Naive B cell (primary cell): ENCODE data around the gene LTV1. TPM values are rescaled to one million over a fixed set of nuclear protein-coding genes. Genes with fewer than 3 reads are reported as not detected.
"Not testable (repeated sequence)": the region's sequence is repeated elsewhere in the genome, so short reads cannot be mapped to it uniquely, and the experiment has no call there.

ENCODE experiments used
- ATAC-seq, 2 donors: fragments of 150-1000 bp; cut with Tn5 transposase; 2 replicates each; pipeline ENCODE4 v1.10.0; 2021; ENCODE audit warnings: low read depth in 2 of 2, mild to moderate bottlenecking in 2 of 2, moderate library complexity in 2 of 2
- DNase-seq: peaks from one replicate; pipeline ENCODE4 v3.0.0; 2022
- H3K27ac Mint-ChIP-seq, 6 donors: one replicate each; pipeline ENCODE4 v1.8.0; 2020 to 2022; ENCODE audit warnings: mild to moderate bottlenecking in 6 of 6, mixed read lengths in 6 of 6, moderate library complexity in 5 of 6, inconsistent platforms in 2 of 6
- H3K27me3 Mint-ChIP-seq, 3 donors: one replicate each; pipeline ENCODE4 v1.8.0; 2021 to 2022; ENCODE audit warnings: mixed read lengths in 3 of 3, mild to moderate bottlenecking in 1 of 3
- H3K36me3 Mint-ChIP-seq, 2 donors: one replicate each; pipeline ENCODE4 v1.8.0; 2020 to 2022; ENCODE audit warnings: mixed read lengths in 2 of 2, inconsistent platforms in 1 of 2, mild to moderate bottlenecking in 1 of 2
- H3K4me1 Mint-ChIP-seq, 3 donors: one replicate each; pipeline ENCODE4 v1.8.0; 2020 to 2022; ENCODE audit warnings: mixed read lengths in 3 of 3, inconsistent platforms in 1 of 3, mild to moderate bottlenecking in 1 of 3, moderate library complexity in 1 of 3
- H3K4me3 Mint-ChIP-seq, 8 donors: one replicate each; pipeline ENCODE4 v1.8.0; 2020 to 2022; ENCODE audit warnings: mild to moderate bottlenecking in 8 of 8, mixed read lengths in 8 of 8, moderate library complexity in 8 of 8, inconsistent platforms in 2 of 8
- H3K9me3 Mint-ChIP-seq, 7 donors: one replicate each; pipeline ENCODE4 v1.8.0; 2020 to 2022; ENCODE audit warnings: mixed read lengths in 7 of 7, mild to moderate bottlenecking in 5 of 7, inconsistent platforms in 2 of 7, moderate library complexity in 1 of 7
- polyA plus RNA-seq, 6 donors: library from polyadenylated mRNA; unstranded; fragments of 300-500 nt; fragmentation: Illumina TruSeq; gene quantifications; one replicate each; pipeline ENCODE4 v1.2.3, GENCODE V29; 2021; ENCODE audit warnings: low read depth in 6 of 6

Gene LTV1
- 10 to 100 TPM; 23.9 to 30.1 (median 26.8) TPM for polyA plus RNA-seq

GRCh38 chr6:143842902-143843676 lies at the start of gene LTV1:
TSS of gene LTV1 (plus strand) at chr6:143843338. CDS start at chr6:143843478, 140 bp downstream.
- H3K9me3 Mint-ChIP-seq = peaks cover 0 to 1% (median 0%) of the 10 kb centered on the region in 7 donors
- peak within 1 kb of the TSS; percentile 91 to 100 (median 96) for H3K4me3 Mint-ChIP-seq
- peak within 1 kb of the TSS; percentile 95 to 98 (median 98) for H3K27ac Mint-ChIP-seq
- DNase-seq = peak; percentile 89
- H3K36me3 Mint-ChIP-seq = peaks cover 16 to 21% of the 10 kb centered on the region in 2 donors
- peak; percentile 95 to 96 for ATAC-seq
- peaks cover 17 to 20% (median 18%) of the 10 kb centered on the region in 3 donors for H3K4me1 Mint-ChIP-seq
- H3K27me3 Mint-ChIP-seq = peaks cover 0 to 8% (median 6%) of the 10 kb centered on the region in 3 donors

- Mint-ChIP-seq H3K9me3 (peaks cover 12 to 35% (median 19%) of the 10 kb centered on the region in 7 donors), H3K36me3 (peaks cover 27 to 33% of the 10 kb centered on the region in 2 donors)
- not testable (repeated sequence) for DNase-seq, H3K27ac Mint-ChIP-seq, H3K27me3 Mint-ChIP-seq, ATAC-seq, H3K4me1 Mint-ChIP-seq, H3K4me3 Mint-ChIP-seq
These were observed 46.6 kb upstream of the LTV1 start for GRCh38 chr6:143796551-143796950.

- H3K4me3 Mint-ChIP-seq, H3K27me3 Mint-ChIP-seq, H3K4me1 Mint-ChIP-seq, H3K27ac Mint-ChIP-seq, DNase-seq, ATAC-seq: not testable (repeated sequence)
- Mint-ChIP-seq H3K9me3 (peaks cover 12 to 23% (median 18%) of the 10 kb centered on the region in 7 donors), H3K36me3 (peaks cover 23 to 28% of the 10 kb centered on the region in 2 donors)
These were observed 44.7 kb upstream of the LTV1 start for GRCh38 chr6:143798487-143798886.

- no peak for DNase-seq
- no peak for ATAC-seq
- H3K27me3 Mint-ChIP-seq = no peaks in the 10 kb centered on the region
- H3K9me3 Mint-ChIP-seq = peaks cover 10 to 23% (median 14%) of the 10 kb centered on the region in 7 donors
- H3K4me1 Mint-ChIP-seq = no peaks in the 10 kb centered on the region
- H3K36me3 Mint-ChIP-seq = peaks cover 27 to 30% of the 10 kb centered on the region in 2 donors
- H3K27ac Mint-ChIP-seq = no peak overlapping the region
- no peak overlapping the region for H3K4me3 Mint-ChIP-seq
These were observed 40.1 kb upstream of the LTV1 start for GRCh38 chr6:143802833-143803565.

GRCh38 chr6:143803769-143804568 lies 39.2 kb upstream of the LTV1 start:
- Mint-ChIP-seq H3K4me3 (no peak overlapping the region), H3K4me1 (no peaks in the 10 kb centered on the region), H3K36me3 (peaks cover 19 to 30% of the 10 kb centered on the region in 2 donors), H3K27ac (no peak overlapping the region), H3K27me3 (no peaks in the 10 kb centered on the region), H3K9me3 (peaks cover 8 to 21% (median 13%) of the 10 kb centered on the region in 7 donors)
- DNase-seq (no peak), ATAC-seq (no peak)

GRCh38 chr6:143804835-143805239 lies 38.3 kb upstream of the LTV1 start:
- no peak overlapping the region for H3K4me3 Mint-ChIP-seq
- H3K4me1 Mint-ChIP-seq = no peaks in the 10 kb centered on the region
- ATAC-seq (no peak), DNase-seq (no peak)
- no peak overlapping the region for H3K27ac Mint-ChIP-seq
- no peaks in the 10 kb centered on the region for H3K27me3 Mint-ChIP-seq
- H3K36me3 Mint-ChIP-seq = peaks cover 11 to 25% of the 10 kb centered on the region in 2 donors
- H3K9me3 Mint-ChIP-seq = peaks cover 0 to 13% (median 6%) of the 10 kb centered on the region in 7 donors

GRCh38 chr6:143806282-143807102 lies 36.6 kb upstream of the LTV1 start:
- H3K36me3 Mint-ChIP-seq = peaks cover 2 to 14% of the 10 kb centered on the region in 2 donors
- H3K9me3 Mint-ChIP-seq = peaks cover 0 to 1% (median 0%) of the 10 kb centered on the region in 7 donors
- H3K4me1 Mint-ChIP-seq = no peaks in the 10 kb centered on the region
- no peak overlapping the region for H3K27ac Mint-ChIP-seq
- no peak overlapping the region for H3K4me3 Mint-ChIP-seq
- no peak for DNase-seq
- no peaks in the 10 kb centered on the region for H3K27me3 Mint-ChIP-seq
- no peak for ATAC-seq

- H3K27ac Mint-ChIP-seq = no peak overlapping the region
- no peak for ATAC-seq
These were observed 35.9 kb upstream of the LTV1 start for GRCh38 chr6:143807103-143807772.

GRCh38 chr6:143810745-143811144 lies 32.4 kb upstream of the LTV1 start:
- peaks cover 0 to 8% of the 10 kb centered on the region in 2 donors for H3K36me3 Mint-ChIP-seq
- H3K4me1 Mint-ChIP-seq = no peaks in the 10 kb centered on the region
- H3K27ac Mint-ChIP-seq = no peak overlapping the region
- ATAC-seq (no peak), DNase-seq (no peak)
- H3K27me3 Mint-ChIP-seq = no peaks in the 10 kb centered on the region
- no peak overlapping the region for H3K4me3 Mint-ChIP-seq
- H3K9me3 Mint-ChIP-seq = no peaks in the 10 kb centered on the region

More at GRCh38 chr6:143807103-143807772, 35.9 kb upstream of the LTV1 start:
- no peaks in the 10 kb centered on the region for H3K27me3 Mint-ChIP-seq
- no peaks in the 10 kb centered on the region for H3K9me3 Mint-ChIP-seq
- H3K4me3 Mint-ChIP-seq = no peak overlapping the region
- H3K4me1 Mint-ChIP-seq = no peaks in the 10 kb centered on the region
- H3K36me3 Mint-ChIP-seq = peaks cover 0 to 8% of the 10 kb centered on the region in 2 donors
- DNase-seq = no peak

GRCh38 chr6:143811501-143812157 lies 31.5 kb upstream of the LTV1 start:
- no peaks in the 10 kb centered on the region for H3K27me3 Mint-ChIP-seq
- DNase-seq = no peak
- H3K4me1 Mint-ChIP-seq = no peaks in the 10 kb centered on the region
- H3K36me3 Mint-ChIP-seq = peaks cover 0 to 8% of the 10 kb centered on the region in 2 donors
- ATAC-seq = no peak
- H3K9me3 Mint-ChIP-seq = no peaks in the 10 kb centered on the region
- no peak overlapping the region for H3K27ac Mint-ChIP-seq
- H3K4me3 Mint-ChIP-seq = no peak overlapping the region

GRCh38 chr6:143817621-143818020 lies 25.5 kb upstream of the LTV1 start:
- H3K4me3 Mint-ChIP-seq = no peak overlapping the region
- no peak overlapping the region for H3K27ac Mint-ChIP-seq
- no peaks in the 10 kb centered on the region for H3K9me3 Mint-ChIP-seq
- ATAC-seq (no peak), DNase-seq (no peak)
- H3K4me1 Mint-ChIP-seq = no peaks in the 10 kb centered on the region
- no peaks in the 10 kb centered on the region for H3K27me3 Mint-ChIP-seq
- no peaks in the 10 kb centered on the region for H3K36me3 Mint-ChIP-seq

GRCh38 chr6:143821359-143821758 lies 21.8 kb upstream of the LTV1 start:
- Mint-ChIP-seq H3K4me1 (no peaks in the 10 kb centered on the region), H3K4me3 (no peak overlapping the region), H3K36me3 (no peaks in the 10 kb centered on the region), H3K27ac (peak overlapping the region in 1 of 6 donors; percentile 10), H3K9me3 (no peaks in the 10 kb centered on the region), H3K27me3 (no peaks in the 10 kb centered on the region)
- no peak for DNase-seq
- no peak for ATAC-seq
